ENCODE measurements around the gene XRN2.

The XRN2 gene

DNA sequence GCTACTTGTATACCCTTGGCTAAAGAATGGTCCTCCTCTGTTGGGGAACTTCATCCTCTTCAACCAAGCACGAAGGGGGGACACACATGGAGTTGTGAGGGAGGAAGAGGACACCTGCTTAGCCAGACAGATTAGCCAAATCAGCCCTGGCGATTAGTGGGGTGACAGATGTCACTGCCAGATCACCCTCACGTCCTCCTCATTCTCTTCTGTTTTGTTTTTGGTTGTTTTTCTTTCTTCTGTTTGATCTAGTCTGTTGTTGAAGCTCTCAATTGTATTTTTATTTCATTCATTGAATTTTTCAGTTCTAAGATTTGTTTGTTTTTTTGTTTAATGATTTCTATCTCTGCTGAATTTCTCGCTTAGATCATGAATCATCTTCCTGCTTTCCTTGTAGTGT, 121.7 kb downstream of the XRN2 start:
- no peak for DNase-seq

DNA sequence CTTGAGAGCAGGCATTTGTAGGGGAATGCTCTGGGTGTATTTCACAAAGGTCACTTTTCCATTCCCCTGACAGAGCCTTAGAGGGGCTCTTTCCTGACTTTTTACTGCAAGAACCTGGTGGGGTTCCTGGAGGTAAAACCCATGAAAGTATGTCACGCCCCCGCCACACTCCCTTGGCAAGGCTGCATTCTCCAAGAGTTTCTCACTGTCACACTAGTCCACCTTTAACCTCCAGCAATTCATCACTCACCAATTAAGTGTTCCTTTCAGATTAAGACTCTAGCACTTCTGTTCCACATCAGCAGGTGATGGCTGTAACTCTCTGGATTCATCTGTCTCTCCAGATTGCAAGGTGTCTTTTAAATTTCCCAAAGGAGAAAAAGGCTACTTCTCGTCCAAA, 126.9 kb downstream of the XRN2 start:
- DNase-seq: no peak

GRCh38 chr20:21432911-21433310, 129.8 kb downstream of the XRN2 start:
- no peak for DNase-seq

- no peak for DNase-seq
These were observed 130.3 kb downstream of the XRN2 start for GRCh38 chr20:21433329-21433890.

DNA sequence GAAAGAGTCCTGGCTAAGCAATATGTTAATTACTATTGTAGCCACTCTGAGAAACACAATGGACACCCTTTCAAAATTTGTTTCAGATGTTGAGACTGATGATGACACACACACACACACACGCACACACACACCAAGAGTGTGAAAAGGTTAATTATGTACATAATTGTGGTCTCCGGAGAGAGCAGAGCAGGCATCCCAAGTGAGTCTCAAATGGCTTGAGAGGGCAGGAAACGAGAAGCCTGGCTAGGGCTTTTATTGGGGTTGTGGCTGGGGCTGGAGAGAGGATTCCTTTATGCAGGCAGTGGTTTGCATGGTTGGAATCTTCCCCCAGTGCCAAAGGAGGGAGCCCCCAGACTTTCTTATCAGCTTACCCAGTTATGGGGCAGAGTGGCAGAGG, 132.4 kb downstream of the XRN2 start:
- no peak for DNase-seq

DNA sequence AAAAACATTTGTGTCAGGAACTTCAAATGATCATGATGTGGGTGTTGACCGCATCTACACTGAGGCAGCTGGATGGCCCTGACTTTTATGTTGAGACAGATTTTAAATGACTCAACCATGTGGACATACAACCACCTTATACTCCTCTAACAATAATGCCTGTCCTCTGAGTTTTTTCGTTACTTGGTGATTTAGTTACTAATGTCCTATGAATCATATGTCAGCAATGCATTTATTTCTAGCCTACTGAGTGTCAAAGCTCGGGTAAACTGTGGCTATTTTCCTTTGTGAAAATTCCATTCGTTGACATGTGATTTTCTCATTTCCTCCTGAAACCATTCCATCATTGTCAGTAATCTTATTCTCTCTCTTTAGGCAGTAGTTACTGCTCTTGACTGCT, 133.1 kb downstream of the XRN2 start:
- DNase-seq: no peak

DNA sequence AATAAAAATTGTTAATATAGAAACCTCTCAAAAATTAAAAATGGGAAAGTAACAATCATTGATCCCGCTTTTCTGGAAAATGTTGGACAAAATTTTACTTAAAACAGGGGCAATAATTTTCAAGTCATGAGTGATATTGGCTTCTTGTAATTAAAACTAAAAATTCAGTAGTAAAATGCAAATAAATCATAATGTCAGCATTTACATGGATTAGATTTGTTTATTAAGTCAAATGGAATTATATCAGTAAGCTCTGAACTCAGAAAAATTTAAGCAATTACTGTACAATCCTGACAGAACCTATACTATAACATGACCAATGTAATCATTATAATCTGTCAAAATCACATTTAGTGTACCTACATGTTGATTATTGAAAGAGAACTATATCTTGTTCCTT, 134.1 kb downstream of the XRN2 start:
- DNase-seq: no peak

DNA sequence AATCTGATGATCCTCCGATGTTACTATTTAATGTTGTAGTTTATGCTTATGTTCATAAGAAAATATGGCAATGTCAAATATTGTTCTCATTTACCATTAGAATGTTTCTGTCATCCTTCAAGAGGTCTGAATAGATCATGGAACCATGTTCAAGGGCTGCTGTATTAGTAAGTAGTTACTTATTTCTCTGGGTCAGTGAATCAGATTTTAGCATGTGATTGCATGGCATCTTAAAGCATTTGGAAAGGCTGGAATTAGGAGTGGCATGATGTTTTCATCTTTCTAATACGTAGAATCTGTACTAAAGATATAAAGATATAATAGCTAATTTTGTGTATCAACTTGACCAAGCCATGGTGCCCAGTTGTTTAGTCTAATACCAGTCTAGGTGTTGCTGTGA, 134.7 kb downstream of the XRN2 start:
- no peak for DNase-seq
